ENCODE results near the gene ELK3. TPM values are rescaled to one million over a fixed set of nuclear protein-coding genes. Genes with fewer than 3 reads are reported as not detected.

ELK3 gene
- total RNA-seq, 2 donors from 2014 or later: 4.9 to 8.0 TPM

- Histone ChIP-seq H3K4me1 (peaks cover 3% of the 10 kb centered on the region), H3K9me3 (no peaks in the 10 kb centered on the region), H3K27me3 (no peaks in the 10 kb centered on the region), H3K36me3 (replicated peaks in 1 of 2; ENCODE audit: insufficient read depth in 1 of 2, low read depth in 2 of 2) (no peaks in the 10 kb centered on the region), H3K27ac (no peak overlapping the region), H3K4me3 (no peak overlapping the region)
- intact Hi-C loops (cut with DNase I): no loop called here
- no peak for TF ChIP-seq CTCF (IDR thresholded peaks at IDR 0.05)
- TF ChIP-seq POLR2A (IDR thresholded peaks at IDR 0.05): no peak
- DNase-seq: no peak
- ATAC-seq: no peak
These were observed 5.3 kb downstream of the ELK3 start for GRCh38 chr12:96199464-96199863.

GRCh38 chr12:96201272-96202227 lies 7.4 kb downstream of the ELK3 start:
- H3K4me1 ChIP-seq: peaks cover 3% of the 10 kb centered on the region
- no peaks in the 10 kb centered on the region for H3K27me3 ChIP-seq
- TF ChIP-seq POLR2A (IDR thresholded peaks at IDR 0.05): no peak
- TF ChIP-seq CTCF (IDR thresholded peaks at IDR 0.05): no peak
- WGBS, 2 donors: 90 to 95% methylated on average over 6 of the region's 6 CpGs
- intact Hi-C loops (cut with DNase I): loop anchor here (10.0 kb wide), 1 partner anchor 303 kb away; no protein-coding TSS in a partner anchor
- ATAC-seq: no peak
- no peaks in the 10 kb centered on the region for H3K36me3 ChIP-seq (replicated peaks in 1 of 2; ENCODE audit: insufficient read depth in 1 of 2, low read depth in 2 of 2)
- H3K4me3 ChIP-seq: no peak overlapping the region
- no peak overlapping the region for H3K27ac ChIP-seq
- no peak for DNase-seq
- no peaks in the 10 kb centered on the region for H3K9me3 ChIP-seq

- intact Hi-C loops (cut with DNase I): loop anchor here (10.0 kb wide), 1 partner anchor 300 kb away; no protein-coding TSS in a partner anchor
- H3K27ac ChIP-seq: no peak overlapping the region
- WGBS, 2 donors: 83% methylated on average over 5 of the region's 5 CpGs
These were observed 10.2 kb downstream of the ELK3 start for GRCh38 chr12:96204381-96204780.

GRCh38 chr12:96205908-96206307 lies 11.7 kb downstream of the ELK3 start:
- H3K27ac ChIP-seq: no peak overlapping the region
- intact Hi-C loops (cut with DNase I): loop anchor here (10.0 kb wide), 1 partner anchor 299 kb away; no protein-coding TSS in a partner anchor
- no peaks in the 10 kb centered on the region for H3K36me3 ChIP-seq (replicated peaks in 1 of 2; ENCODE audit: insufficient read depth in 1 of 2, low read depth in 2 of 2)
- WGBS, 2 donors: 68 to 73% methylated on average over 3 of the region's 3 CpGs
- TF ChIP-seq POLR2A (IDR thresholded peaks at IDR 0.05) (no peak), CTCF (IDR thresholded peaks at IDR 0.05) (no peak)
- ATAC-seq (no peak), DNase-seq (no peak)
- H3K4me3 ChIP-seq: no peak overlapping the region
- no peaks in the 10 kb centered on the region for H3K4me1 ChIP-seq
- no peaks in the 10 kb centered on the region for H3K9me3 ChIP-seq
- no peaks in the 10 kb centered on the region for H3K27me3 ChIP-seq

More at GRCh38 chr12:96204381-96204780, 10.2 kb downstream of the ELK3 start:
- no peaks in the 10 kb centered on the region for H3K36me3 ChIP-seq (replicated peaks in 1 of 2; ENCODE audit: insufficient read depth in 1 of 2, low read depth in 2 of 2)
- no peak for TF ChIP-seq POLR2A (IDR thresholded peaks at IDR 0.05)
- no peak for TF ChIP-seq CTCF (IDR thresholded peaks at IDR 0.05)
- no peak for DNase-seq
- no peak for ATAC-seq
- no peak overlapping the region for H3K4me3 ChIP-seq
- no peaks in the 10 kb centered on the region for H3K4me1 ChIP-seq
- no peaks in the 10 kb centered on the region for H3K27me3 ChIP-seq
- H3K9me3 ChIP-seq: no peaks in the 10 kb centered on the region

All from body of pancreas (tissue), 4 donors.